A673 (cell line): ENCODE results near the gene ORC5. TPM values are rescaled to one million over a fixed set of nuclear protein-coding genes. Genes with fewer than 3 reads are reported as not detected.
A peak's percentile ranks its signal among the peaks of the same experiment; 100 is the strongest.

ENCODE experiments used
- BruUV-seq: library from RNA; stranded (reverse); fragments of 400-500 nt; replicated peaks from 2 replicates; lab custom pipeline; 2021; lab: Mats Ljungman, UMichigan
- CTCF ChIA-PET: fragments of 300-600 bp; sonication (Branson Sonifier 250); formaldehyde crosslinking; loops from one replicate; lab custom pipeline; 2022; ENCODE audit warnings: antibody characterized with exemption; lab: Charles Lee
- POLR2A ChIA-PET: fragments of 300-600 bp; sonication (Branson Sonifier 250); formaldehyde crosslinking; loops from one replicate; lab custom pipeline; 2022; ENCODE audit warnings: antibody characterized with exemption; ENCODE audit not compliant: low non-redundant PET; lab: Charles Lee
- DNase-seq: peaks from one replicate; pipeline ENCODE4 v3.0.0-alpha.2; 2015; ENCODE audit warnings: low spot score
- H3K27ac ChIP-seq: fragments of 200-600 bp; sonication (generic); 2 replicates; pipeline ENCODE4 v1.5.1; 2016; ENCODE audit warnings: mixed run types, low read depth, mild to moderate bottlenecking, mixed read lengths, antibody characterized with exemption, low read length; ENCODE audit not compliant: poor library complexity, severe bottlenecking
- H3K27me3 ChIP-seq: fragments of 200-600 bp; sonication (generic); replicated peaks from 2 replicates; pipeline ENCODE4 v1.6.1; 2017; ENCODE audit warnings: mixed run types, low read depth, mild to moderate bottlenecking, mixed read lengths, antibody characterized with exemption, low read length; ENCODE audit not compliant: insufficient read depth, poor library complexity
- H3K36me3 ChIP-seq: fragments of 200-600 bp; sonication (generic); 2 replicates; pipeline ENCODE4 v1.6.1; 2016; ENCODE audit warnings: mixed run types, mild to moderate bottlenecking, mixed read lengths, antibody characterized with exemption, low read length; ENCODE audit not compliant: insufficient read depth, poor library complexity, severe bottlenecking
- H3K4me1 ChIP-seq: fragments of 200-600 bp; sonication (generic); 2 replicates; pipeline ENCODE4 v1.6.1; 2017; ENCODE audit warnings: mixed run types, mild to moderate bottlenecking, mixed read lengths, antibody characterized with exemption, low read length; ENCODE audit not compliant: insufficient read depth, poor library complexity, severe bottlenecking
- H3K4me3 ChIP-seq: fragments of 200-600 bp; sonication (generic); 2 replicates; pipeline ENCODE4 v1.5.1; 2016; ENCODE audit warnings: low read depth, mixed run types, mild to moderate bottlenecking, mixed read lengths, low read length; ENCODE audit not compliant: poor library complexity, severe bottlenecking
- H3K9me3 ChIP-seq: fragments of 200-600 bp; sonication (generic); 2 replicates; pipeline ENCODE4 v1.6.1; 2016; ENCODE audit warnings: mixed run types, low read depth, mild to moderate bottlenecking, mixed read lengths, antibody characterized with exemption, low read length; ENCODE audit not compliant: poor library complexity, severe bottlenecking
- CTCF ChIP-seq: fragments of 300-800, 200-600 bp; sonication (generic); conservative IDR thresholded peaks from 2 replicates; pipeline ENCODE4 v1.5.1; 2017; ENCODE audit warnings: low read depth, mild to moderate bottlenecking, antibody characterized with exemption, low read length, moderate library complexity, mixed read lengths
- EZH2 ChIP-seq: fragments of 200-600 bp; sonication (generic); IDR thresholded peaks from 2 replicates; pipeline ENCODE4 v1.6.1; 2017; ENCODE audit warnings: borderline replicate concordance, low read depth, mild to moderate bottlenecking, mixed read lengths, antibody characterized with exemption, low read length; ENCODE audit not compliant: poor library complexity, severe bottlenecking
- intact Hi-C: fragments of 100-400 bp; cut with micrococcal nuclease; formaldehyde crosslinking; loops from one replicate; pipeline ENCODE4 v1.10.0; 2022; ENCODE audit not compliant: unreplicated experiment
- total RNA-seq: library from RNA; stranded (reverse); gene quantifications from 2 replicates; pipeline ENCODE4 v1.2.3, GENCODE V29; 2021

ORC5 gene
- total RNA-seq, 1 experiment from 2014 or later, result 36.7 TPM

GRCh38 chr7:104098890-104099289, 108.9 kb downstream of the ORC5 start:
- POLR2A ChIA-PET, result no interaction called here
- Histone ChIP-seq H3K4me1 (no peaks in the 10 kb centered on the region), H3K27me3 (peaks cover 8% of the 10 kb centered on the region), H3K9me3 (no peaks in the 10 kb centered on the region), H3K36me3 (no peaks in the 10 kb centered on the region), H3K4me3 (no peak overlapping the region), H3K27ac (no peak overlapping the region)
- no TSS peak for BruUV-seq
- CTCF ChIA-PET, result no interaction called here
- intact Hi-C loops, result no loop called here
- DNase-seq, result no peak
- TF ChIP-seq EZH2 (no peak), CTCF (no peak)

DNA sequence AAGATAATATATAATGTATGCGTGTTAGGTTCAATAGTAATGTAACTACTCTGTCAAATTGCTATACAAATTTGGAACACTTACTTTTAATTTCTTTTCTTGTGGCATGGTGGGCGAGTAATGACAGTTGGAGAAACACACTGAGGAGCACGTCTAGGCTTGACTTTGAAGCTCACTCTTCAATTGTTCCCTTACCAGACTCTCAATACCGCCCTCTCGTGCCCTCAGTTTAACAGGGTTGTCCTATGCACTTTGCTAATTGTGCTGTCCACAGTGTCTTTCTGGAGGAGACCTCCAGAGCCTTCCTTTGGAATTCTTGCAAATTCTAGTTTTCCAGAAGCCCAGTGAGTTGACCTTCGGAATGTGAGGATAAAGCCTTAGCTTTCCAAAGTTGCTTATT, 111.1 kb downstream of the ORC5 start:
- ChIA-PET CTCF (no interaction called here), POLR2A (no interaction called here)
- H3K27me3 ChIP-seq, result peaks cover 8% of the 10 kb centered on the region
- TF ChIP-seq CTCF (peak; percentile 46), EZH2 (no peak)
- peak; percentile 54 for DNase-seq
- intact Hi-C loops, result no loop called here
- H3K4me1 ChIP-seq, result no peaks in the 10 kb centered on the region
- H3K27ac ChIP-seq, result no peak overlapping the region
- H3K9me3 ChIP-seq, result no peaks in the 10 kb centered on the region
- H3K4me3 ChIP-seq, result no peak overlapping the region
- BruUV-seq, result no TSS peak
- H3K36me3 ChIP-seq, result no peaks in the 10 kb centered on the region

GRCh38 chr7:104093127-104093526, 114.7 kb downstream of the ORC5 start:
- BruUV-seq, result no TSS peak
- no peak overlapping the region for H3K4me3 ChIP-seq
- H3K9me3 ChIP-seq, result no peaks in the 10 kb centered on the region
- TF ChIP-seq CTCF (no peak), EZH2 (no peak)
- ChIA-PET CTCF (no interaction called here), POLR2A (no interaction called here)
- intact Hi-C loops, result no loop called here
- no peak for DNase-seq
- H3K4me1 ChIP-seq, result no peaks in the 10 kb centered on the region
- H3K36me3 ChIP-seq, result no peaks in the 10 kb centered on the region
- peaks cover 38% of the 10 kb centered on the region for H3K27me3 ChIP-seq
- H3K27ac ChIP-seq, result no peak overlapping the region
